ENCODE measurements around the gene PLTP. TPM values are rescaled to one million over a fixed set of nuclear protein-coding genes. Genes with fewer than 3 reads are reported as not detected.

Gene PLTP
- total RNA-seq, 1 donor from 2014 or later = 2.8 TPM

- DNase-seq (ENCODE audit: low read depth in 2 of 2) = no peak
These were observed 12.7 kb downstream of the PLTP start for GRCh38 chr20:45899046-45899835.

GRCh38 chr20:45898285-45898684 is 13.7 kb downstream of the PLTP start:
- no peak for DNase-seq (ENCODE audit: low read depth in 2 of 2)

GRCh38 chr20:45897692-45898091 is 14.3 kb downstream of the PLTP start:
- DNase-seq (ENCODE audit: low read depth in 2 of 2) = no peak

- no peak for DNase-seq (ENCODE audit: low read depth in 2 of 2)
These were observed 14.7 kb downstream of the PLTP start for GRCh38 chr20:45897289-45897688.

- DNase-seq (ENCODE audit: low read depth in 2 of 2) = no peak
These were observed 15.3 kb downstream of the PLTP start for GRCh38 chr20:45896641-45897161.

GRCh38 chr20:45894797-45895196 is 17.2 kb downstream of the PLTP start:
- no peak for DNase-seq (ENCODE audit: low read depth in 2 of 2)

GRCh38 chr20:45893831-45894230 is 18.1 kb downstream of the PLTP start:
- DNase-seq (ENCODE audit: low read depth in 2 of 2) = no peak

GRCh38 chr20:45892828-45893500 is 19.0 kb downstream of the PLTP start:
- no peak for DNase-seq (ENCODE audit: low read depth in 2 of 2)

GRCh38 chr20:45892049-45892825 is 19.7 kb downstream of the PLTP start:
- peak in 1 of 2 donors; percentile 25 for DNase-seq (ENCODE audit: low read depth in 2 of 2)

- peak; percentile 86 to 95 for DNase-seq (ENCODE audit: low read depth in 2 of 2)
These were observed 20.7 kb downstream of the PLTP start, which contains the start of the genes CTSA and NEURL2 for GRCh38 chr20:45890985-45891983. CTSA (plus strand) TSS chr20:45891335; CDS start chr20:45891569, 234 bp downstream. NEURL2 (minus strand) TSS chr20:45891208; CDS start chr20:45890991, 217 bp downstream.

- DNase-seq (ENCODE audit: low read depth in 2 of 2) = peak; percentile 82 to 93
These were observed 21.6 kb downstream of the PLTP start for GRCh38 chr20:45890077-45890984.

GRCh38 chr20:45888681-45889080 is 23.3 kb downstream of the PLTP start:
- DNase-seq (ENCODE audit: low read depth in 2 of 2) = no peak

- no peak for DNase-seq (ENCODE audit: low read depth in 2 of 2)
These were observed 24.6 kb downstream of the PLTP start, which contains the start of gene SPATA25 for GRCh38 chr20:45887346-45887715. SPATA25 (minus strand) TSS chr20:45887622; CDS start chr20:45887590, 32 bp downstream.

- no peak for DNase-seq (ENCODE audit: low read depth in 2 of 2)
These were observed 25.2 kb downstream of the PLTP start for GRCh38 chr20:45886590-45887345.

- DNase-seq (ENCODE audit: low read depth in 2 of 2) = no peak
These were observed 28.9 kb downstream of the PLTP start for GRCh38 chr20:45883100-45883469.

- DNase-seq (ENCODE audit: low read depth in 2 of 2) = no peak
These were observed 29.4 kb downstream of the PLTP start for GRCh38 chr20:45882469-45883099.

- DNase-seq (ENCODE audit: low read depth in 2 of 2) = peak; percentile 99
These were observed 30.8 kb downstream of the PLTP start, which contains the start of gene ZSWIM1 for GRCh38 chr20:45880988-45881788. ZSWIM1 (plus strand) TSS chr20:45881227; CDS start chr20:45882593, 1,366 bp downstream.

Data from dermis microvascular lymphatic vessel endothelial cell (primary cell).